Right ventricle myocardium superior (tissue), 1 donor: Measurements from ENCODE around the gene SH3GL3. TPM values are rescaled to one million over a fixed set of nuclear protein-coding genes. Genes with fewer than 3 reads are reported as not detected.

ENCODE experiments used
- ATAC-seq: fragments of 200-7000 bp; cut with Tn5 transposase; one replicate; pipeline ENCODE4 v1.9.1; 2020; ENCODE audit warnings: mild to moderate bottlenecking; ENCODE audit not compliant: poor library complexity
- DNase-seq: peaks from one replicate; pipeline ENCODE4 v3.0.0-alpha.2; 2020
- intact Hi-C: fragments of 100-400 bp; cut with DNase I; formaldehyde crosslinking; loops from one replicate; pipeline ENCODE4 v1.11.2; 2022
- total RNA-seq: library from RNA; stranded (reverse); fragmentation: NEBNext Ultra II Directional; extraction: Animal tissue kit (Norgen Biotek cat#: 25700); gene quantifications from one replicate; pipeline ENCODE4 v1.2.1, GENCODE V29; 2021
- donor health status: DM: no; HTN: yes; CAD: no; lungs with severe emphysema.

Gene SH3GL3
- total RNA-seq, 1 donor from 2014 or later: not detected

- intact Hi-C loops: no loop called here
- DNase-seq (no peak), ATAC-seq (no peak)
Observed at GRCh38 chr15:83588441-83588840, 141.3 kb downstream of the SH3GL3 start.

DNA sequence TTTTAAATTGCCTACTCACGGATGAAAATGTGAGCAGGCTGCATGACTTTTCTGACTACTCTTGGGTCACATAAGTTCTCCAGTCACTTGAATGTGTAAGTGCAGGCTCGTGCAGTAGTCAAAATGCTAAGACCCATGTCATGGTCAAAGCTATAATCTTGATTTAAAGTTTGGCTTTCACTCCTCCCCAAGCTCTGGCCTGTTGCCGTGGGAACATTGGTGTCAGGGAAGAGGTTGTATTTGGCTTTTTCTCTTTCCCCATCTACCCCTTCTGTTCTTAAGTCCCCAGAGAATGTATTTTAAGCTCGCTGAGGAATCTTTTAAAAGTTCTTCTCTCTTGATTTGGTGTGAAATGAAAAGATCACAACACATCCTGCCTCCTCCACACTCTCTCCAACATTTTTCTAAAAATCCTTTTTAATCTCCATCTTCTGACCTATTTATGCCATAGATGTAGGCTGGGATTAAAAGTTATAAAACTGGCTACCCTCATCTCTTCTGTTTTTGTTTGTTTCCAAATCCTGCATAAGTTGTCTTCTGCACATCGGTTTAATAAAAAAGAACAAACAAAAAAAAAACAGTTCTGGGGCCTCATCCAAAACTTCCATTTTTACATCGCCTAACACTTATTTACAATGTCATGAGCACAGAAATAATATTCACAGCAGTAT, 145.4 kb downstream of the SH3GL3 start:
- intact Hi-C loops: no loop called here
- no peak for DNase-seq
- ATAC-seq: no peak

- intact Hi-C loops: no loop called here
- ATAC-seq (no peak), DNase-seq (no peak)
Observed at GRCh38 chr15:83595191-83595590, 148.1 kb downstream of the SH3GL3 start.

GRCh38 chr15:83598031-83598430, 150.9 kb downstream of the SH3GL3 start:
- ATAC-seq: no peak
- DNase-seq: no peak
- intact Hi-C loops: no loop called here

DNA sequence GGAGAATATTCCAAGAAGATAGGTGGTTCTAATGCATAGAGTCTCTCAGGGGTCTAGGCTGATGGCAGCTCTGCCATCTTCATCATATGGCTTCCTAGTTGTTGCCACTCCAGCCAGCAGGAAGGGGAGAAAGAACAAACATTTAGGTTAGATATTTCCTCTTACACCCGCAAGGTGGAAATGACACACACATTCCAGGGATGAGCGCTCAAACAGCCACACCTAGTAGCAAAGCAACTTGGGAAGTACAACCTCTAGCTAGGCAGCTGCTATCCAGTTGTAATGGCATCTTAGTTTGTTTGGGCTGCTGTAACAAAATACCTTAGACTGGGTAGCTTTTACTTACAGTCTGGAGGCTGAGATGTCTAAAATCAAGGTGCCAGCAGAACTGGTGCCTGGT, 154.9 kb downstream of the SH3GL3 start:
- intact Hi-C loops: no loop called here
- DNase-seq: no peak
- ATAC-seq: no peak

DNA sequence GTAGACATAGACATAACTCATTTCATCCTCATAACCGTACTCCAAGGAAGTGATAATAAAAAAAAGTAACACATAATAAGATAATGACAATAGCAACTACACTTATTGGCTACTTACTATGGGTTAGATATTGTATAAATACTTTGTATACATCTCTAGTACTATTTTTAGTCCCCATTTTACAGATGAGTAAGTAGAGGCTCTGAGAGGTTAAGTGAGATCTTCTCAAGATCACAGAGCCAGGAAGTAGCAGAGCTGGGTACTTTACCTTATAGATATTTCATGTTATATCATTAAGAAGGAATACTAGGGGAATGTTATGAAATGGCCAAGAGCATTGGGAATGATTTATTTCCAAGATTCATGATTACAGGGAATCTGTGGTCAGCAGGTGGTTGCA, 157.4 kb downstream of the SH3GL3 start:
- DNase-seq (no peak), ATAC-seq (no peak)
- intact Hi-C loops: no loop called here

DNA sequence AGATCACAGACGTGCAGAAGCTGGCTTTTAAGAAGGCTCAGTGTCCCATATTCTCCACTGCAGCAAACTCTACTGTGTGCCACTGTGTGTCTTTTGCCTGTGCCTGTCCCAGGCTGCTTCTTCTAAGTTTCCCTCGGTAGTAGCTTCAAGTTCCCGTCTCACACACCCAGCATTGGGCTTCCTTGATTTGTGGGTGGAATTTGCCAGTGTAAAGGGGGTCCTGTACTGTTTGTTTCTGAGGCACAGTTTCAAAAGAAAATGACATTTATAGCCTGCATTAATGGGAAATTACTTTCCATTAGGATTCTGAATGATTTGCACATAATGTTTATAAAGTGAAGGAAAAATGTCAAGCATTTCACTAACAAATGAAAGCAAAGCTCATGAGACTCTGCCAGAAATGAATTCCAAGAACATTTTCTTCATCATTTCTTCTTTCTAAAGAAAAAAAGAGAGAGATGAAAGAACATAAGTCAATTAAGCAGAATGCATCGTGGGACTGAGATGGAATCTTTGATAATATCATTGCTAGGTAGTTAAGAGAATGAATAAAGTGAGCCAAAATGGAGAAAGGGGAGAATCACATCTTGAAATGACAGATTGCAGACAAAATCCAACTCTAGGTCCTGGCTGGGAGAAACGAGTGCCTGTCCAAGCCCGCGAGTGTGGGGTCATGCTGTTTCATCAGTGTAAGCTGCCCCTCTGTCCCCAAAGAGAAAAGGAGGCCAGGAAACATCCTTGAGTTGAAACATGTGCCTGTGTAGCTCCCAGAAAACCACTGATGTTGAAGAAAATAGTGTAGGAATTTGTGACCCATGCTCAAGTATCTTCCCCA, 158.2 kb downstream of the SH3GL3 start:
- ATAC-seq (peak; percentile 86), DNase-seq (peak; percentile 72)
- intact Hi-C loops: no loop called here

DNA sequence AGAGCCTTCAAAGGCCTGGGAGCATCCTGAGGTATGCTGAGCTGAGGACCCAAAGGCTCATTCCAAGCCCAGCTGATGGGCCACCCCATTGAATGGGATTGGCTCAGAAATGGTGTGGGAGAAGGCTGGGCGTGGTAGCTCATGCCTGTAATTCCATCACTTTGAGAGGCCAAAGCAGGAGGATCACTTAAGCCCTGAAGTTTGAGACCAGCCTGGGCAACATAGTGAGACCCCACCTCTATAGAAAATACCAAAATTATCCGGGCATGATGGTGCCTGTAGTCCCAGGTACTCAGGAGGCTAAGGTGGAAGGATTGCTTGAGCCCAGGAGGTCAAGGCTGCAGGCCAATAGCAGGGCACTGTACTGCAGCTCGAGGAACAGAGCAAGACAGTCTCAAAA, 163.0 kb downstream of the SH3GL3 start:
- intact Hi-C loops: no loop called here

GRCh38 chr15:83610901-83611685, 164.0 kb downstream of the SH3GL3 start:
- no peak for ATAC-seq
- no peak for DNase-seq
- intact Hi-C loops: no loop called here

More for the DNA sequence above, 163.0 kb downstream of the SH3GL3 start:
- DNase-seq (no peak), ATAC-seq (no peak)

DNA sequence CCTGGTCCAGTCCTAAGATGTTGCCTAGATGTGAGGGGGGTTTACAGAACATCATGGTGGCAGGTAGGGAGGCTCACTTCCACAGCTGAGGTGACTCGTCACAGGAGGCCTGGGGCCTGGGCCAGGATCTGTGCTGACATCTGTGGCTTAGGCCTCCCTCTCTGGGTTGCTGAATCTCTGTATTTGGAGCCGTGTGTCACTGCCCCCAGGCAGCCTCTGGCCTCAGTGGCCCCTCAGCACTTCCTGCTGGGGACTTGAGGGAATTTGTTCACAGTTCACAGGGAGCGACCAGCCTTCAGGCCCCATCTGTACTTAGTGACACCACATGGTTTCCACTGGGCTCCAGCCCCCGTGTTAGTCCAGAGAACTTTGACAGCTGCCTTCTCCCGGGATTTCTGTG, 165.1 kb downstream of the SH3GL3 start:
- intact Hi-C loops: no loop called here
- ATAC-seq (peak; percentile 34), DNase-seq (no peak)

DNA sequence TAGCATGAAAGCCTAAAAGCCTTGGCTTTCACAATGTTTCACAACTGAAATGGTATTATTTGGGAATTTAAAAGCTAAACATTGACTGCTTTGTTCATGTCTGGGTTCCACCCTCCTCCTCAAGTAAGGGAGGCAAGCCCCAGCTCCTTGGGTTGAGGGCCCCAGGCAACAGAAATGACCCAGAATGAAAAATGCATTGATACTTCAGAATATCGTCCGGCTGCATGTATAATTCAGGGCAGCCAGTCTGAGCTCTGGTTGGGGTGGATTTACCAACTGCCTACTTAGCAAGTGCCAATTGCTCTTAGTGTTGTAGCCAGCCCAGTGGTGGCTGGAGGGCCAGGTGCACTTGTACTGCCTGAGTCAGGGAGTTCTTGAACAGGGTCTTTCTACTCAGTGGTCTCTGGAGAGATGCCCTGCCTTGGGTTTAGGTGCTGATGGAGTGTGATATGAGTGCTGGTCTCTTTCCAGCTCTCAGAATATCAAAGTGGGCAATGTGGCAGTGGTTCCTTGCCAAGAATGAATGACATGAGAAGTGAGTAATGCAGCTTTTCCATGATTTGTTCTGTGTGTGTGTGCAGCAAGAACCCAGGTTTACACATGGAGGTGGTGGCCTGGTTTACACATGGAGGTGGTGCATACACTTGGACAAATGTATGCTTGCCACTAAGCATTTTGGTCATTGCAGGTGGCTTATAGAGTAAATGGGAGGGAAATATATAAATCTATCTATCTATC, 165.9 kb downstream of the SH3GL3 start:
- intact Hi-C loops: no loop called here
- DNase-seq: no peak
- no peak for ATAC-seq

DNA sequence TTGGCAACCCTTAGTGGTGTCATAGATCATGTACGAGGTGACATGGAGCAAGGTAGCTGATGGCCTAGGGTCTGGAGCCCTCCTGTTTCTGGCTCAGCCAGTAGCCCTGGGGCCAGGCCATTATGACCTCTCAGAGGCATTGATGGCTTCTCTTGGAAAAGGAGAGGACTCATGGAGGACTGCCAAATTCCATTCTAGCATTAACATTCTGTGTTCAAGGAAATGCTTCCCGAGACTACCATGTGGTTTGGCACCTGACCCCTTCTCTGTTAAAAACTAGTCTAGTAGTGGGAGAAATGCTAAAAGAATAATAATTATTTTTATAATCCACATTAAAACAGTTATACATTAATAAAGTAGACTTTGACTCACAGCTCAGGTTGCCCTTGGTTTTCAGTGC, 166.6 kb downstream of the SH3GL3 start:
- intact Hi-C loops: no loop called here
- DNase-seq (no peak), ATAC-seq (no peak)

DNA sequence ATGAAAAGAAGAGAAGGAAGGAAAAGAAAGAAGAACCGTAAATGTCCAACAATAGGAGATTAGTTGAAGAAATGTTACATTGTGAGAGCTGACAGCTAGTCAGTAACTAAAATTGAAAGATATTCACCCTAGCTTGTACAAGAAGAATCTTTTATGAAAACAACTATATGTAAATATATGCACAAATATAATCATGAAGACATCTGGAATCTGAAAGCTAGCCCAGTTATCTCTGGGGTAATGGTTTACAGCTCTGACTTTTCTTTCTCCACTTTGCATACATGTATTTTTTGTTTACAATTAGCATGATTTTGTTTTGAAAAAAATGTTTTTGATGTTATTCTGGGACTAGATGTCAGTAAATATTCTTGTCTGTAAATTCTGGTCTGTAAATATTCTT, 169.7 kb downstream of the SH3GL3 start:
- DNase-seq: no peak
- intact Hi-C loops: no loop called here
- no peak for ATAC-seq

DNA sequence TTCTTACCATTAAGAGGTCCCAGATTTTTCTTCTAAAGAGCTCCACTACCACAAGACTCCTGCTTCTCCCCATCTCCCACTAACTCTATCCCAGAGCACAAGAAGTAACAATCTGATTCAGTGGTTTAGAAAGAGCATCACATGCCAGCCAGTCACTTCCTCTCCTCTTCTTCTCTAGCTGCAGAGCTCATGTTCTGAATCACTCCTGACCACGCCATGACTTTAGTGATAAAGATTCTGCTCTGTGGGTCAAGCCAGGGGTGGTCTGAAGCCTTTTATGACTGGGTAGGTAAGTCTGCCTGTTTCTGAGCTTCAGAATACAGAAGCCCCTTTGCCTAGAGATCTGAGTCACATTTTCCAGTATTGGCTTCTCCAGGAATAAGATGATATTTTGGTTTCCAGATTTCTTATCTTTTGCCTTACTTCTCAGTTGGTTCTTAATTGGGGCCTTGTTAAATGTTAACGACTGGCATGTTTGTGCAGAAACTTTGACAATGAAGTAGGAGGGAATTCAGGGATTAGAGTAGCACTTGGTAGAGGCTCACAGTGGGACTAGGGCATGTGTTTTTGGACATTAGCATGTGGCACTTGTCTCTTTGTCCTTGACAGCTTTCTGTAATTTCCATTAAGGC, 179.1 kb downstream of the SH3GL3 start:
- intact Hi-C loops: no loop called here
- ATAC-seq (no peak), DNase-seq (no peak)

GRCh38 chr15:83631534-83631933, 184.4 kb downstream of the SH3GL3 start:
- intact Hi-C loops: no loop called here
- no peak for ATAC-seq
- no peak for DNase-seq

DNA sequence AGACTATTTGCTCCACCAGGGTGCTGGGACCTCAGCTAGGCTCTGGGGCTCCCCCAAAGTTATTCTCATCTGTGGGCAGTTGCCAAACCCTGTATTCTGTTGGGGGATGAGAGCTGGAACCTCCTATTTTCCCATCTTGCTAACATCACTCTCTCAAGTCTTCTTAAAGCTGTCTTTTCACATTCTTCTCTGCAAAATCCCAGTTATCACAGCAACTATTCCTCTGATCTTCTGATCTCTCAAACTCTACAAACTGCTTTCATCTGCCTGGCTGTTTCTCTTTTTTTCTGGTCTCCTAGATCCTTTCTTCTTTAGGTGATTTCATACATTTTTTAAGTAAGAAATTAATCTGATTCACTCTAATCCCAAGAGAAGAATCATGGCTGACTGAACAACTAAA, 196.1 kb downstream of the SH3GL3 start:
- intact Hi-C loops: no loop called here
- ATAC-seq (no peak), DNase-seq (no peak)

GRCh38 chr15:83644439-83644838, 197.3 kb downstream of the SH3GL3 start:
- intact Hi-C loops: no loop called here
- DNase-seq: no peak
- no peak for ATAC-seq

DNA sequence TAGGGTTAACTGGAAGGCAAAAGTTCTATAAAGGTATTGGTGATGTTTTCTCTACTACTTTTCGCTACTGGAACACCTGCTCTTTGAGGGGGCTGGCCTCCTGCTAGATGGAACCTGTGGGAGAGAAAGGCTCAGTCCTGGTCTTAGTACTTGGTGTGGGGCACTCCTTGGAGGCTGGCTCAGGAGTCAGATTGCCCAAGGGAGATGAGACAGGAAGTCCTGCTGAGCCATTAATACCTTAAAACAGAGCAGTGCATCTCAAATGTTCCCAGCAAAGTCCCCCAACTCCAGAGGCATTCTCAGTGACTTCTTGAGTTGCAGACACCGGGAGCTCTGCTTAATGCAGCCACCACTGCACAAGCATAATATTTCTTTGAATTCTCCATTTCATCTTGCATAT, 203.7 kb downstream of the SH3GL3 start:
- DNase-seq: no peak
- intact Hi-C loops: loop anchor here (10.0 kb wide), 1 partner anchor 94 kb away; no protein-coding TSS in a partner anchor
- ATAC-seq: no peak
